B cell (primary cell): Measurements from ENCODE around the gene PREX1. TPM values are rescaled to one million over a fixed set of nuclear protein-coding genes. Genes with fewer than 3 reads are reported as not detected.

Experiments used
- ATAC-seq: fragments of 200-7000 bp; cut with Tn5 transposase; one replicate; pipeline ENCODE4 v1.10.0; 2021; ENCODE audit warnings: low read depth, mild to moderate bottlenecking, moderate number of reproducible peaks, moderate library complexity
- CTCF ChIA-PET: fragments of 350-600 bp; sonication (Branson Sonifier 250); formaldehyde crosslinking; loops from one replicate; lab custom pipeline; 2021; ENCODE audit warnings: antibody characterized with exemption, inconsistent platforms; lab: Charles Lee
- POLR2A ChIA-PET: fragments of 350-600 bp; sonication (Branson Sonifier 250); formaldehyde crosslinking; loops from one replicate; lab custom pipeline; 2021; ENCODE audit warnings: antibody characterized with exemption; lab: Charles Lee
- DNase-seq: peaks from one replicate; pipeline ENCODE4 v3.0.0; 2013
- H2AFZ ChIP-seq: 2 replicates; pipeline ENCODE4 v1.6.1; 2012; ENCODE audit warnings: mild to moderate bottlenecking, low read depth, low read length; ENCODE audit not compliant: insufficient read depth, poor library complexity, severe bottlenecking
- H3K27ac ChIP-seq, 2 donors: 1 replicate in 1 of 2; 2 replicates in 1 of 2; pipeline ENCODE4 v1.5.1; 2012 to 2013; ENCODE audit warnings: low read length in 2 of 2, mild to moderate bottlenecking in 2 of 2, moderate library complexity in 1 of 2
- H3K27me3 ChIP-seq, 4 experiments: fragments of 200-600 bp in 1 of 4; sonication (generic) in 1 of 4; replicated peaks in 1 of 4; 1 replicate in 2 of 4; 2 replicates in 2 of 4; pipeline versions ENCODE4 v1.6.1 to v1.7.0; 2013 to 2016; ENCODE audit warnings: low read length in 3 of 4, mild to moderate bottlenecking in 2 of 4, mixed read lengths in 1 of 4, moderate library complexity in 1 of 4; ENCODE audit not compliant: insufficient read depth in 4 of 4, control insufficient read depth in 3 of 4; ENCODE audit errors: control extremely low read depth in 1 of 4
- H3K36me3 ChIP-seq, 2 experiments: replicated peaks in 1 of 2; 1 replicate in 1 of 2; 2 replicates in 1 of 2; pipeline versions ENCODE4 v1.6.1 to v1.7.1; 2013; ENCODE audit warnings: low read length in 1 of 2; ENCODE audit not compliant: insufficient read depth in 2 of 2, control insufficient read depth in 1 of 2; ENCODE audit errors: control extremely low read depth in 1 of 2, extremely low read depth in 1 of 2
- H3K4me1 ChIP-seq, 2 donors: fragments of 200-600 bp in 1 of 2; sonication (generic) in 1 of 2; 1 replicate in 1 of 2; 2 replicates in 1 of 2; pipeline versions ENCODE4 v1.5.1 to v1.6.1; 2013 to 2017; ENCODE audit warnings: low read length in 2 of 2; ENCODE audit not compliant: control insufficient read depth in 2 of 2, insufficient read depth in 2 of 2
- H3K4me2 ChIP-seq: replicated peaks from 2 replicates; pipeline ENCODE3; 2012; ENCODE audit warnings: mild to moderate bottlenecking, low read depth, low read length; ENCODE audit not compliant: poor library complexity, severe bottlenecking
- H3K4me3 ChIP-seq, 5 experiments: fragments of 200-600 bp in 1 of 5; sonication (generic) in 1 of 5; 1 replicate in 3 of 5; 2 replicates in 2 of 5; pipeline versions ENCODE4 v1.5.1 to v1.7.0; 2011 to 2016; ENCODE audit warnings: low read length in 4 of 5, mild to moderate bottlenecking in 4 of 5, low read depth in 2 of 5, control low read depth in 1 of 5, moderate library complexity in 1 of 5; ENCODE audit not compliant: insufficient read depth in 1 of 5; ENCODE audit errors: control extremely low read depth in 1 of 5, extremely low read depth in 1 of 5
- H3K79me2 ChIP-seq: fragments of 200-600 bp; sonication (generic); one replicate; pipeline ENCODE4 v1.6.0; 2016; ENCODE audit warnings: low read length; ENCODE audit not compliant: control insufficient read depth, insufficient read depth
- H3K9ac ChIP-seq: fragments of 200-600 bp; sonication (generic); 2 replicates; pipeline ENCODE4 v1.6.1; 2017; ENCODE audit warnings: mild to moderate bottlenecking, low read length, moderate library complexity
- H3K9me3 ChIP-seq, 3 donors: one replicate each; pipeline versions ENCODE4 v1.6.1 to v1.7.1; 2013; ENCODE audit warnings: low read length in 2 of 3; ENCODE audit not compliant: control insufficient read depth in 2 of 3, insufficient read depth in 1 of 3; ENCODE audit errors: control extremely low read depth in 1 of 3
- H4K20me1 ChIP-seq: 2 replicates; pipeline ENCODE4 v1.6.0; 2012; ENCODE audit warnings: mild to moderate bottlenecking, low read length; ENCODE audit not compliant: insufficient read depth, control insufficient read depth, poor library complexity, severe bottlenecking
- H3K27ac Mint-ChIP-seq: one replicate; pipeline ENCODE4 v1.8.0; 2021; ENCODE audit warnings: mixed read lengths
- H3K27me3 Mint-ChIP-seq: one replicate; pipeline ENCODE4 v1.8.0; 2021; ENCODE audit warnings: mixed read lengths
- H3K4me1 Mint-ChIP-seq: one replicate; pipeline ENCODE4 v1.8.0; 2021; ENCODE audit warnings: mixed read lengths
- H3K4me3 Mint-ChIP-seq: one replicate; pipeline ENCODE4 v1.8.0; 2021; ENCODE audit warnings: mixed read lengths
- H3K9me3 Mint-ChIP-seq: one replicate; pipeline ENCODE4 v1.8.0; 2022; ENCODE audit warnings: mixed read lengths; ENCODE audit not compliant: insufficient read depth
- EZH2 ChIP-seq: IDR thresholded peaks from 2 replicates; pipeline ENCODE4 v1.6.1; 2012; ENCODE audit warnings: borderline replicate concordance, low read depth, mild to moderate bottlenecking, moderate library complexity, low read length; ENCODE audit not compliant: insufficient read depth, poor library complexity, severe bottlenecking
- WGBS: methylation state at CpG from one replicate; pipeline ENCODE4 v1.1.5; 2013; ENCODE audit warnings: missing lambda C conversion rate; ENCODE audit not compliant: insufficient coverage; 5-methylcytosine and 5-hydroxymethylcytosine counted together
- intact Hi-C: fragments of 100-400 bp; cut with micrococcal nuclease; formaldehyde crosslinking; loops from one replicate; pipeline ENCODE4 v1.10.0; 2022
- polyA plus RNA-seq: library from polyadenylated mRNA; depleted of rRNA; stranded (reverse); fragments of >200 nt; gene quantifications from 2 replicates; pipeline ENCODE4 v1.2.3, GENCODE V29; 2012
- total RNA-seq, 2 donors: library from RNA; stranded (reverse); fragments of 120-200 nt in 1 of 2; gene quantifications; 1 replicate in 1 of 2; 2 replicates in 1 of 2; pipeline versions ENCODE4 v1.2.3 to v1.2.4, GENCODE V29; 2013 to 2022
- TF ChIP-seq, protein P1 (sequence below): fragments of 200-600 bp; IDR thresholded peaks from one replicate; pipeline ENCODE4 v1.8.0; 2022; ENCODE audit warnings: antibody characterized with exemption, mild to moderate bottlenecking

The PREX1 gene
- total and polyA plus RNA-seq, 2 donors (not counting 1 experiment from before 2014, with no cell fraction given): 79.1 to 99.4 TPM

DNA sequence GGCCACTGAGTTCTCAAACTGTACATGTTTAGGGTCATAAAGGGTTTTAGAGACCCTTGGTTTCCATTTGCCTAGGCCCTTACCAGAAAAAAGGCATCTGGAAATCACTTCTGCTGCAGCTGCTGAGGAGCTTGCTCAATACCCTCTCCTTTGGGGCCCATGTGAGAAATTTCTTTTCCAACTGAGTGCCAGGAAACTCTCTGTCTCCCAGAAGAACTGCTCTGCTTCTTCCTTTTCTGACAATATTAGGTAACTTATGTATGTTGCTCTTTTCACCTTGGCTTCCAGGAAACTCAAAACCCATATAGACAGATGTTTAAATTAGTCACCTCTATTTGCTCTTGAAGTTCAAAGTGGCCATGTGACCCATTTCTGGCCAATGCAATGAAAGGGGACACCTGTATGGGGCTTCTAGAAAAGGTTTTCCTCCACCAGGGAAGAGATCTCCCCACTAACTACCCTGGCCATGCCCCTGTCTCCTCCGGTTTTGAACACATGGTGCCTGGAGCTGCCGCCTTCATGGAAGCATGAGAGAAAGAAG lies 121.6 kb downstream of the PREX1 start:
- intact Hi-C loops: no loop called here
- no peaks in the 10 kb centered on the region for H3K27me3 ChIP-seq
- no peak for DNase-seq
- no peak overlapping the region for H3K27ac Mint-ChIP-seq
- H3K4me1 ChIP-seq: peaks cover 5 to 41% of the 10 kb centered on the region in 2 donors
- CTCF ChIA-PET: interaction anchor here (0.9 to 2.1 kb wide), 2 partner anchors 9 to 49 kb away, joined by 3 to 10 read pairs; no protein-coding TSS in a partner anchor
- no peak overlapping the region for H3K27ac ChIP-seq
- H3K79me2 ChIP-seq: peaks cover 100% of the 10 kb centered on the region
- H3K4me3 ChIP-seq: no peak overlapping the region
- TF ChIP-seq, protein P1, sequence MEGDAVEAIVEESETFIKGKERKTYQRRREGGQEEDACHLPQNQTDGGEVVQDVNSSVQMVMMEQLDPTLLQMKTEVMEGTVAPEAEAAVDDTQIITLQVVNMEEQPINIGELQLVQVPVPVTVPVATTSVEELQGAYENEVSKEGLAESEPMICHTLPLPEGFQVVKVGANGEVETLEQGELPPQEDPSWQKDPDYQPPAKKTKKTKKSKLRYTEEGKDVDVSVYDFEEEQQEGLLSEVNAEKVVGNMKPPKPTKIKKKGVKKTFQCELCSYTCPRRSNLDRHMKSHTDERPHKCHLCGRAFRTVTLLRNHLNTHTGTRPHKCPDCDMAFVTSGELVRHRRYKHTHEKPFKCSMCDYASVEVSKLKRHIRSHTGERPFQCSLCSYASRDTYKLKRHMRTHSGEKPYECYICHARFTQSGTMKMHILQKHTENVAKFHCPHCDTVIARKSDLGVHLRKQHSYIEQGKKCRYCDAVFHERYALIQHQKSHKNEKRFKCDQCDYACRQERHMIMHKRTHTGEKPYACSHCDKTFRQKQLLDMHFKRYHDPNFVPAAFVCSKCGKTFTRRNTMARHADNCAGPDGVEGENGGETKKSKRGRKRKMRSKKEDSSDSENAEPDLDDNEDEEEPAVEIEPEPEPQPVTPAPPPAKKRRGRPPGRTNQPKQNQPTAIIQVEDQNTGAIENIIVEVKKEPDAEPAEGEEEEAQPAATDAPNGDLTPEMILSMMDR: no peak
- no peak for TF ChIP-seq EZH2
- POLR2A ChIA-PET: no interaction called here
- WGBS: 100% methylated on average over 2 of the region's 2 CpGs
- H2AFZ ChIP-seq: no peak overlapping the region
- H3K4me2 ChIP-seq: no peak overlapping the region
- H3K9me3 Mint-ChIP-seq: no peaks in the 10 kb centered on the region
- H3K4me1 Mint-ChIP-seq: peaks cover 38% of the 10 kb centered on the region
- H3K4me3 Mint-ChIP-seq: no peak overlapping the region
- H3K36me3 ChIP-seq: peaks cover 3 to 83% of the 10 kb centered on the region in 2 experiments
- peaks cover 0 to 5% (median 0%) of the 10 kb centered on the region in 3 donors for H3K9me3 ChIP-seq
- ATAC-seq: no peak
- no peak overlapping the region for H3K9ac ChIP-seq
- H4K20me1 ChIP-seq: peaks cover 98% of the 10 kb centered on the region
- H3K27me3 Mint-ChIP-seq: no peaks in the 10 kb centered on the region
